Central memory CD8-positive, alpha-beta T cell (primary cell): ENCODE data around the gene COIL.

Experiments
- ATAC-seq: fragments of 150-1000 bp; cut with Tn5 transposase; replicated peaks from 2 replicates; pipeline ENCODE4 v1.10.0; 2022; ENCODE audit warnings: mild to moderate bottlenecking, moderate FRiP score, moderate number of reproducible peaks; ENCODE audit not compliant: poor library complexity, severe bottlenecking; ENCODE audit errors: extremely low read depth
- DNase-seq, 2 donors: peaks; one replicate each; pipeline ENCODE4 v3.0.0; 2021; ENCODE audit warnings: low spot score in 2 of 2
- H3K27ac Mint-ChIP-seq: one replicate; pipeline ENCODE4 v1.8.0; 2022; ENCODE audit warnings: low read depth, mild to moderate bottlenecking, moderate library complexity, mixed read lengths
- H3K27me3 Mint-ChIP-seq: one replicate; pipeline ENCODE4 v1.8.0; 2022; ENCODE audit warnings: mixed read lengths
- H3K36me3 Mint-ChIP-seq: one replicate; pipeline ENCODE4 v1.8.0; 2022; ENCODE audit warnings: mild to moderate bottlenecking, moderate library complexity, mixed read lengths; ENCODE audit not compliant: insufficient read depth
- H3K4me1 Mint-ChIP-seq: one replicate; pipeline ENCODE4 v1.8.0; 2022; ENCODE audit warnings: mixed read lengths
- H3K4me3 Mint-ChIP-seq: one replicate; pipeline ENCODE4 v1.8.0; 2022; ENCODE audit warnings: mild to moderate bottlenecking, moderate library complexity, mixed read lengths
- H3K9me3 Mint-ChIP-seq: one replicate; pipeline ENCODE4 v1.8.0; 2022; ENCODE audit warnings: mixed read lengths

Gene COIL

DNA sequence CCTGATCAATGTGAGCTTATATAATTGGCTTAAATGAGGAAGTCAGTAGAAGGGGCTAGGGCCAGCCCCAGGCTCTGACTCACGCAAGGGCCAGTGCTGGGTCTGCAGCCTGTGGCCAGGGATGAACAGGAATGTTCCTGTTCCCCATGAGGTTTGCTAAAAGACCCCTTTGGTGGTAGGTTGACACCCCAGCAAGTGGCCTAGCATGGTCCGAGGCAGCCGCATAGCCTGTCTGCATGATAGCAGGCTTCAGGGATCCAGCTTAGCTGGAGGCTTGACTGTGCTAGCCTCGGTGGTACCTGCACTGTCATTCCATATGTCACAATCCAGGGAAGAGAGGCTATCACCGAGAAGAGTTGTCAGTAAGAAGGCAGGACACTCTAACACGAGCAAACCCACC, 70.5 kb downstream of the COIL start:
- no peak overlapping the region for H3K4me3 Mint-ChIP-seq
- no peaks in the 10 kb centered on the region for H3K9me3 Mint-ChIP-seq
- H3K27me3 Mint-ChIP-seq = no peaks in the 10 kb centered on the region
- peaks cover 27% of the 10 kb centered on the region for H3K36me3 Mint-ChIP-seq
- no peak for ATAC-seq
- H3K27ac Mint-ChIP-seq = no peak overlapping the region
- peaks cover 5% of the 10 kb centered on the region for H3K4me1 Mint-ChIP-seq
- no peak for DNase-seq
